ENCODE data around the gene BPIFB1. TPM values are rescaled to one million over a fixed set of nuclear protein-coding genes. Genes with fewer than 3 reads are reported as not detected.

The BPIFB1 gene
- total and polyA plus RNA-seq, 7 donors, result not detected

GRCh38 chr20:33280775-33281174, 2.2 kb upstream of the BPIFB1 start:
- Histone ChIP-seq H3K36me3 (no peaks in the 10 kb centered on the region), H3K9me3 (no peaks in the 10 kb centered on the region), H3K4me1 (no peaks in the 10 kb centered on the region), H3K27ac (no peak overlapping the region), H3K27me3 (peaks cover 0 to 16% (median 0%) of the 10 kb centered on the region in 3 donors), H3K4me3 (no peak overlapping the region)
- no peak for TF ChIP-seq CTCF (IDR thresholded peaks at IDR 0.05)
- no peak for TF ChIP-seq POLR2A (IDR thresholded peaks at IDR 0.05)
- no peak for TF ChIP-seq EP300 (IDR thresholded peaks at IDR 0.05)
- WGBS, 2 donors, result 95 to 97% methylated on average over 7 of the region's 7 CpGs
- intact Hi-C loops (cut with DNase I), result no loop called here
- DNase-seq, result no peak

- WGBS, 2 donors, result 66 to 77% methylated on average over 11 of the region's 11 CpGs
- DNase-seq, result no peak
- no peak for TF ChIP-seq CTCF (IDR thresholded peaks at IDR 0.05)
- TF ChIP-seq POLR2A (IDR thresholded peaks at IDR 0.05), result no peak
- TF ChIP-seq EP300 (IDR thresholded peaks at IDR 0.05), result no peak
- no peak for TF ChIP-seq POLR2AphosphoS5 (IDR thresholded peaks at IDR 0.05)
These were observed 1.4 kb upstream of the BPIFB1 start for GRCh38 chr20:33281550-33282146.

GRCh38 chr20:33282196-33282934, 649 bp upstream of the BPIFB1 start:
- Histone ChIP-seq H3K36me3 (no peaks in the 10 kb centered on the region), H3K4me1 (no peaks in the 10 kb centered on the region), H3K4me3 (no peak overlapping the region), H3K27me3 (peaks cover 0 to 18% (median 0%) of the 10 kb centered on the region in 3 donors), H3K27ac (no peak overlapping the region), H3K9me3 (no peaks in the 10 kb centered on the region)
- intact Hi-C loops (cut with DNase I), result no loop called here
- DNase-seq, result no peak
- TF ChIP-seq POLR2A (IDR thresholded peaks at IDR 0.05), result no peak
- no peak for TF ChIP-seq CTCF (IDR thresholded peaks at IDR 0.05)
- TF ChIP-seq POLR2AphosphoS5 (IDR thresholded peaks at IDR 0.05), result no peak
- TF ChIP-seq EP300 (IDR thresholded peaks at IDR 0.05), result no peak
- WGBS, 2 donors, result 83 to 88% methylated on average over 8 of the region's 8 CpGs

More at GRCh38 chr20:33281550-33282146, 1.4 kb upstream of the BPIFB1 start:
- H3K27me3 ChIP-seq, result peaks cover 0 to 16% (median 0%) of the 10 kb centered on the region in 3 donors
- intact Hi-C loops (cut with DNase I), result no loop called here
- H3K9me3 ChIP-seq, result no peaks in the 10 kb centered on the region
- no peaks in the 10 kb centered on the region for H3K36me3 ChIP-seq
- H3K4me1 ChIP-seq, result no peaks in the 10 kb centered on the region
- H3K4me3 ChIP-seq, result no peak overlapping the region
- no peak overlapping the region for H3K27ac ChIP-seq

- H3K36me3 ChIP-seq, result no peaks in the 10 kb centered on the region
- H3K4me1 ChIP-seq, result no peaks in the 10 kb centered on the region
- H3K27ac ChIP-seq, result no peak overlapping the region
- H3K4me3 ChIP-seq, result no peak overlapping the region
- peaks cover 0 to 13% (median 0%) of the 10 kb centered on the region in 3 donors for H3K27me3 ChIP-seq
- intact Hi-C loops (cut with DNase I), result no loop called here
- DNase-seq, result no peak
- WGBS, 2 donors, result 83 to 86% methylated on average over 4 of the region's 4 CpGs
- TF ChIP-seq CTCF (IDR thresholded peaks at IDR 0.05) (no peak), EP300 (IDR thresholded peaks at IDR 0.05) (no peak), POLR2AphosphoS5 (IDR thresholded peaks at IDR 0.05) (no peak), POLR2A (IDR thresholded peaks at IDR 0.05) (no peak)
- H3K9me3 ChIP-seq, result no peaks in the 10 kb centered on the region
These were observed 1.3 kb downstream of the BPIFB1 start for GRCh38 chr20:33284284-33284683.

Data from sigmoid colon (tissue), 7 donors.